Lower lobe of right lung (tissue), 2 donors: ENCODE results near the gene RGS13. TPM values are rescaled to one million over a fixed set of nuclear protein-coding genes. Genes with fewer than 3 reads are reported as not detected.

ENCODE experiments used
- ATAC-seq, 2 donors: fragments of 200-7000 bp; cut with Tn5 transposase; one replicate each; pipeline ENCODE4 v1.9.1; 2020 to 2022; ENCODE audit warnings: mild to moderate bottlenecking in 2 of 2, moderate library complexity in 2 of 2
- DNase-seq: peaks from one replicate; pipeline ENCODE4 v3.0.0-alpha.2; 2020
- H3K27ac ChIP-seq: fragments of 200-600 bp; one replicate; pipeline ENCODE4 v1.8.0; 2022
- H3K27me3 ChIP-seq: fragments of 200-600 bp; one replicate; pipeline ENCODE4 v1.8.0; 2022; ENCODE audit warnings: low read depth
- H3K36me3 ChIP-seq: fragments of 200-600 bp; one replicate; pipeline ENCODE4 v1.8.0; 2022; ENCODE audit warnings: mild to moderate bottlenecking
- H3K4me1 ChIP-seq: fragments of 200-600 bp; one replicate; pipeline ENCODE4 v1.8.0; 2022
- H3K4me3 ChIP-seq: fragments of 200-600 bp; one replicate; pipeline ENCODE4 v1.8.0; 2022; ENCODE audit warnings: mild to moderate bottlenecking
- H3K9me3 ChIP-seq: fragments of 200-600 bp; one replicate; pipeline ENCODE4 v1.8.0; 2022
- intact Hi-C: fragments of 100-400 bp; cut with DNase I; formaldehyde crosslinking; loops from one replicate; pipeline ENCODE4 v1.11.0; 2022
- total RNA-seq: library from RNA; stranded (reverse); fragmentation: NEBNext Ultra II Directional; extraction: Animal tissue kit (Norgen Biotek cat#: 25700); gene quantifications from one replicate; pipeline ENCODE4 v1.2.1, GENCODE V29; 2021
- TF ChIP-seq, protein P1 (sequence below): fragments of 200-600 bp; IDR thresholded peaks from one replicate; pipeline ENCODE4 v1.8.0; 2022; ENCODE audit warnings: antibody characterized with exemption, mild to moderate bottlenecking
- donor health status: DM: no; HTN: yes; CAD: no; lungs with severe emphysema.

The RGS13 gene
- total RNA-seq, 1 donor from 2014 or later: 5.0 TPM

- H3K4me3 ChIP-seq: no peak overlapping the region
- no peaks in the 10 kb centered on the region for H3K9me3 ChIP-seq
- no peak for ATAC-seq
- no peaks in the 10 kb centered on the region for H3K4me1 ChIP-seq
- no peaks in the 10 kb centered on the region for H3K36me3 ChIP-seq
- no peak for DNase-seq
- intact Hi-C loops: no loop called here
- TF ChIP-seq, protein P1, sequence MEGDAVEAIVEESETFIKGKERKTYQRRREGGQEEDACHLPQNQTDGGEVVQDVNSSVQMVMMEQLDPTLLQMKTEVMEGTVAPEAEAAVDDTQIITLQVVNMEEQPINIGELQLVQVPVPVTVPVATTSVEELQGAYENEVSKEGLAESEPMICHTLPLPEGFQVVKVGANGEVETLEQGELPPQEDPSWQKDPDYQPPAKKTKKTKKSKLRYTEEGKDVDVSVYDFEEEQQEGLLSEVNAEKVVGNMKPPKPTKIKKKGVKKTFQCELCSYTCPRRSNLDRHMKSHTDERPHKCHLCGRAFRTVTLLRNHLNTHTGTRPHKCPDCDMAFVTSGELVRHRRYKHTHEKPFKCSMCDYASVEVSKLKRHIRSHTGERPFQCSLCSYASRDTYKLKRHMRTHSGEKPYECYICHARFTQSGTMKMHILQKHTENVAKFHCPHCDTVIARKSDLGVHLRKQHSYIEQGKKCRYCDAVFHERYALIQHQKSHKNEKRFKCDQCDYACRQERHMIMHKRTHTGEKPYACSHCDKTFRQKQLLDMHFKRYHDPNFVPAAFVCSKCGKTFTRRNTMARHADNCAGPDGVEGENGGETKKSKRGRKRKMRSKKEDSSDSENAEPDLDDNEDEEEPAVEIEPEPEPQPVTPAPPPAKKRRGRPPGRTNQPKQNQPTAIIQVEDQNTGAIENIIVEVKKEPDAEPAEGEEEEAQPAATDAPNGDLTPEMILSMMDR: no peak
- no peak overlapping the region for H3K27ac ChIP-seq
- no peaks in the 10 kb centered on the region for H3K27me3 ChIP-seq
Measured at GRCh38 chr1:192592981-192593708, 42.8 kb upstream of the RGS13 start.

DNA sequence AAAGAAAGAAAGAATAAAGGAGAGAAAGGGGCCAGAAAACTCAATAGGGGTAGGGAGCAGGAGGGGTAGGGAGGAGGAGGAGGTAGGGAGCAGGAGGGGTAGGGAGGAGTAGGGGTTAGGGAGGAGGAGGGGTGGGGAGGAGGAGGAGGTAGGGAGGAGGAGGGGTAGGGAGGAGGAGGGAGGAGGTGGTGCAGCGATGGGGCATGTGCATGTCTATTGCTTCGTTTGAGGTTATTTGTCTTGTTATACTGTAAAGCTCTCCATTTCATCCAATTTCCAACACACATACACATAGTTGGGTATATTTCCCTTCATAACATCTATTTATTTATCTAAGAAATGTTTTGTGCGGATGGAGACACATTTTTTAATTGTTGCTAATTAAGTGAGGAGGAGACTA lies 40.6 kb upstream of the RGS13 start:
- DNase-seq: no peak
- ATAC-seq: no peak
- intact Hi-C loops: no loop called here
- H3K9me3 ChIP-seq: no peaks in the 10 kb centered on the region
- H3K4me3 ChIP-seq: no peak overlapping the region
- H3K4me1 ChIP-seq: no peaks in the 10 kb centered on the region
- TF ChIP-seq, protein P1: no peak
- no peaks in the 10 kb centered on the region for H3K36me3 ChIP-seq
- no peaks in the 10 kb centered on the region for H3K27me3 ChIP-seq
- no peak overlapping the region for H3K27ac ChIP-seq

DNA sequence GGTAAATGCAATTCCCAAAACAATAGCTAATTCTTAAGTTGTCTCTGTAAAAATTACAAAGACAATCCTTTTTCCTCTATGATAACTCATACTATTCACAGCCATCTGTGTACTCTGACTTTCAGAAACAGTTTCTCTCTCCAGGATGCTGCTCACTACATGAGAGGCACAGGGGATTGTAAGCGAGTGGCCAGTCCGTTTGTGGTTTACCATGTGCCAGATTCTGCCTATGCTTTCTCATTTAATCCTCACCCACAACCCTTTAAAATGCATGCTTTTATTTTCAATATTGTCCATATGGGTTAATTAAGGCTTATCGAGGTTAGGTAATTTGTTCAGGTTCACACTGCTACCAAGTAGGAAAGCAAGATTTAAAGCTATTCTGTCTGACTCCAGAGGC lies 37.4 kb upstream of the RGS13 start:
- H3K4me3 ChIP-seq: no peak overlapping the region
- H3K27ac ChIP-seq: no peak overlapping the region
- no peaks in the 10 kb centered on the region for H3K9me3 ChIP-seq
- H3K36me3 ChIP-seq: no peaks in the 10 kb centered on the region
- intact Hi-C loops: no loop called here
- DNase-seq (no peak), ATAC-seq (no peak)
- H3K4me1 ChIP-seq: no peaks in the 10 kb centered on the region
- TF ChIP-seq, protein P1: no peak
- H3K27me3 ChIP-seq: no peaks in the 10 kb centered on the region

- no peaks in the 10 kb centered on the region for H3K36me3 ChIP-seq
- H3K9me3 ChIP-seq: no peaks in the 10 kb centered on the region
- no peak overlapping the region for H3K27ac ChIP-seq
- TF ChIP-seq, protein P1: no peak
- no peak for DNase-seq
- no peak for ATAC-seq
- no peaks in the 10 kb centered on the region for H3K27me3 ChIP-seq
- no peak overlapping the region for H3K4me3 ChIP-seq
- intact Hi-C loops: no loop called here
- H3K4me1 ChIP-seq: no peaks in the 10 kb centered on the region
Measured at GRCh38 chr1:192600275-192600674, 35.7 kb upstream of the RGS13 start.

GRCh38 chr1:192601143-192601542 lies 34.8 kb upstream of the RGS13 start:
- no peak for ATAC-seq
- H3K4me3 ChIP-seq: no peak overlapping the region
- no peaks in the 10 kb centered on the region for H3K36me3 ChIP-seq
- DNase-seq: no peak
- TF ChIP-seq, protein P1: no peak
- no peaks in the 10 kb centered on the region for H3K27me3 ChIP-seq
- intact Hi-C loops: no loop called here
- no peak overlapping the region for H3K27ac ChIP-seq
- no peaks in the 10 kb centered on the region for H3K4me1 ChIP-seq
- no peaks in the 10 kb centered on the region for H3K9me3 ChIP-seq
